ENCODE results near the gene NFKBIZ.

GRCh38 chr3:101845425-101845824 is 3.9 kb upstream of the NFKBIZ start:
- no peak for TF ChIP-seq CTCF (IDR thresholded peaks at IDR 0.05)
- TF ChIP-seq POLR2AphosphoS5 (IDR thresholded peaks at IDR 0.05): no peak
- TF ChIP-seq POLR2A (IDR thresholded peaks at IDR 0.05): no peak
